ENCODE data around the gene PPID.

Gene PPID

GRCh38 chr4:158678767-158679166, 44.4 kb downstream of the PPID start:
- no peak overlapping the region for H3K27ac ChIP-seq (ENCODE audit: low read length)
- H3K9me3 ChIP-seq (replicated peaks; ENCODE audit: insufficient read depth, low read length), result no peaks in the 10 kb centered on the region
- TF ChIP-seq, protein P1, sequence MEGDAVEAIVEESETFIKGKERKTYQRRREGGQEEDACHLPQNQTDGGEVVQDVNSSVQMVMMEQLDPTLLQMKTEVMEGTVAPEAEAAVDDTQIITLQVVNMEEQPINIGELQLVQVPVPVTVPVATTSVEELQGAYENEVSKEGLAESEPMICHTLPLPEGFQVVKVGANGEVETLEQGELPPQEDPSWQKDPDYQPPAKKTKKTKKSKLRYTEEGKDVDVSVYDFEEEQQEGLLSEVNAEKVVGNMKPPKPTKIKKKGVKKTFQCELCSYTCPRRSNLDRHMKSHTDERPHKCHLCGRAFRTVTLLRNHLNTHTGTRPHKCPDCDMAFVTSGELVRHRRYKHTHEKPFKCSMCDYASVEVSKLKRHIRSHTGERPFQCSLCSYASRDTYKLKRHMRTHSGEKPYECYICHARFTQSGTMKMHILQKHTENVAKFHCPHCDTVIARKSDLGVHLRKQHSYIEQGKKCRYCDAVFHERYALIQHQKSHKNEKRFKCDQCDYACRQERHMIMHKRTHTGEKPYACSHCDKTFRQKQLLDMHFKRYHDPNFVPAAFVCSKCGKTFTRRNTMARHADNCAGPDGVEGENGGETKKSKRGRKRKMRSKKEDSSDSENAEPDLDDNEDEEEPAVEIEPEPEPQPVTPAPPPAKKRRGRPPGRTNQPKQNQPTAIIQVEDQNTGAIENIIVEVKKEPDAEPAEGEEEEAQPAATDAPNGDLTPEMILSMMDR (IDR thresholded peaks at IDR 0.05; ENCODE audit: low read length), result no peak
- no peak for TF ChIP-seq EZH2 (optimal IDR thresholded peaks at IDR 0.05; ENCODE audit: low read depth, low read length)
- no peak for TF ChIP-seq EZH2phosphoT487 (IDR thresholded peaks at IDR 0.05; ENCODE audit: low read length)
- no peaks in the 10 kb centered on the region for H3K9me2 ChIP-seq (replicated peaks; ENCODE audit: insufficient read depth, low read length)
- no peak overlapping the region for H3K9ac ChIP-seq (ENCODE audit: low read length)
- H3K36me3 ChIP-seq (replicated peaks; ENCODE audit: insufficient read depth, low read length), result no peaks in the 10 kb centered on the region
- no peaks in the 10 kb centered on the region for H3K27me3 ChIP-seq (replicated peaks; ENCODE audit: insufficient read depth, low read length)
- no peak overlapping the region for H3K4me3 ChIP-seq (ENCODE audit: low read length)
- no peak overlapping the region for H2AFZ ChIP-seq (ENCODE audit: low read length)
- H3F3A ChIP-seq (ENCODE audit: insufficient read depth, low read length), result no peaks in the 10 kb centered on the region
- H3K4me1 ChIP-seq (ENCODE audit: low read length), result 0 out of 2 replicates have a peak, but pooled peaks cover under 1% of the 10 kb centered on the region
- H3K79me2 ChIP-seq (ENCODE audit: low read length), result peaks cover 9% of the 10 kb centered on the region
- no peak overlapping the region for H3K4me2 ChIP-seq (ENCODE audit: low read depth, low read length)
- no peaks in the 10 kb centered on the region for H4K20me1 ChIP-seq (ENCODE audit: insufficient read depth, low read length)
- no peak for DNase-seq

- H3F3A ChIP-seq (ENCODE audit: insufficient read depth, low read length), result peaks cover 14% of the 10 kb centered on the region
- H3K4me1 ChIP-seq (ENCODE audit: low read length), result 0 out of 2 replicates have a peak, but pooled peaks cover 5% of the 10 kb centered on the region
- H3K36me3 ChIP-seq (replicated peaks; ENCODE audit: insufficient read depth, low read length), result no peaks in the 10 kb centered on the region
- peaks cover 20% of the 10 kb centered on the region for H3K79me2 ChIP-seq (ENCODE audit: low read length)
- no peak for DNase-seq
- H3K4me3 ChIP-seq (ENCODE audit: low read length), result no peak overlapping the region
- no peaks in the 10 kb centered on the region for H3K27me3 ChIP-seq (replicated peaks; ENCODE audit: insufficient read depth, low read length)
- no peak overlapping the region for H3K27ac ChIP-seq (ENCODE audit: low read length)
- H3K9me2 ChIP-seq (replicated peaks; ENCODE audit: insufficient read depth, low read length), result no peaks in the 10 kb centered on the region
- no peaks in the 10 kb centered on the region for H3K9me3 ChIP-seq (replicated peaks; ENCODE audit: insufficient read depth, low read length)
- no peaks in the 10 kb centered on the region for H4K20me1 ChIP-seq (ENCODE audit: insufficient read depth, low read length)
- no peak for TF ChIP-seq EZH2phosphoT487 (IDR thresholded peaks at IDR 0.05; ENCODE audit: low read length)
- TF ChIP-seq, protein P1 (IDR thresholded peaks at IDR 0.05; ENCODE audit: low read length), result no peak
- no peak for TF ChIP-seq EZH2 (optimal IDR thresholded peaks at IDR 0.05; ENCODE audit: low read depth, low read length)
- H3K9ac ChIP-seq (ENCODE audit: low read length), result no peak overlapping the region
- no peak overlapping the region for H2AFZ ChIP-seq (ENCODE audit: low read length)
- H3K4me2 ChIP-seq (ENCODE audit: low read depth, low read length), result no peak overlapping the region
Measured at GRCh38 chr4:158676076-158676475, 47.1 kb downstream of the PPID start.

DNA sequence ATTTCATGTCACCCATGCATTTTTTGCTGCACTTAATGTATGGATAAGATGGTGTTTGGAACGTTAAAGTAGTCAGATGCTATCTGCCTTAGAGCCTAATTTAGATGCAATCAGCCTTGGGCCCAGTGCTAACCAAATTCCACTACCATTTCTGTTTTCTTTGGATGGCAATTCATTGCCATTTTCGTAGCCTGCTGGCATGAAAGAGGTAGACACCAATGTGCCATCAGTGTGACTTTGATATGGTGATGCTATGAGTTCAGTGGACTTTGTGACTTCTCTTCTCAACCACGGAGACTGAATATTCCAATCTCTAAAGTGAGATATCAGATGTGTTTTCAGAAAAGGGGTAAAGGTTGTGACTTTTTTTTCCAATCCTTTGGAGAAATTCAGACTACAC, 49.6 kb downstream of the PPID start:
- H4K20me1 ChIP-seq (ENCODE audit: insufficient read depth, low read length), result no peaks in the 10 kb centered on the region
- TF ChIP-seq EZH2 (optimal IDR thresholded peaks at IDR 0.05; ENCODE audit: low read depth, low read length) (no peak), EZH2phosphoT487 (IDR thresholded peaks at IDR 0.05; ENCODE audit: low read length) (no peak)
- TF ChIP-seq, protein P1 (IDR thresholded peaks at IDR 0.05; ENCODE audit: low read length), result no peak
- no peak overlapping the region for H3K27ac ChIP-seq (ENCODE audit: low read length)
- peaks cover 22% of the 10 kb centered on the region for H3F3A ChIP-seq (ENCODE audit: insufficient read depth, low read length)
- no peak overlapping the region for H3K4me3 ChIP-seq (ENCODE audit: low read length)
- no peak overlapping the region for H3K9ac ChIP-seq (ENCODE audit: low read length)
- H2AFZ ChIP-seq (ENCODE audit: low read length), result no peak overlapping the region
- H3K4me2 ChIP-seq (ENCODE audit: low read depth, low read length), result peak overlapping the region; percentile 92; the same call in 1 of the 2 replicates
- peaks cover 45% of the 10 kb centered on the region for H3K79me2 ChIP-seq (ENCODE audit: low read length)
- no peaks in the 10 kb centered on the region for H3K9me3 ChIP-seq (replicated peaks; ENCODE audit: insufficient read depth, low read length)
- 0 out of 2 replicates have a peak, but pooled peaks cover 9% of the 10 kb centered on the region for H3K4me1 ChIP-seq (ENCODE audit: low read length)
- H3K36me3 ChIP-seq (replicated peaks; ENCODE audit: insufficient read depth, low read length), result no peaks in the 10 kb centered on the region; the same call in 1 of the 2 replicates
- DNase-seq, result no peak
- no peaks in the 10 kb centered on the region for H3K27me3 ChIP-seq (replicated peaks; ENCODE audit: insufficient read depth, low read length)
- no peaks in the 10 kb centered on the region for H3K9me2 ChIP-seq (replicated peaks; ENCODE audit: insufficient read depth, low read length)
